ENCODE measurements around the gene CD248.
A peak's percentile ranks its signal among the peaks of the same experiment; 100 is the strongest.

Gene CD248, protein sequence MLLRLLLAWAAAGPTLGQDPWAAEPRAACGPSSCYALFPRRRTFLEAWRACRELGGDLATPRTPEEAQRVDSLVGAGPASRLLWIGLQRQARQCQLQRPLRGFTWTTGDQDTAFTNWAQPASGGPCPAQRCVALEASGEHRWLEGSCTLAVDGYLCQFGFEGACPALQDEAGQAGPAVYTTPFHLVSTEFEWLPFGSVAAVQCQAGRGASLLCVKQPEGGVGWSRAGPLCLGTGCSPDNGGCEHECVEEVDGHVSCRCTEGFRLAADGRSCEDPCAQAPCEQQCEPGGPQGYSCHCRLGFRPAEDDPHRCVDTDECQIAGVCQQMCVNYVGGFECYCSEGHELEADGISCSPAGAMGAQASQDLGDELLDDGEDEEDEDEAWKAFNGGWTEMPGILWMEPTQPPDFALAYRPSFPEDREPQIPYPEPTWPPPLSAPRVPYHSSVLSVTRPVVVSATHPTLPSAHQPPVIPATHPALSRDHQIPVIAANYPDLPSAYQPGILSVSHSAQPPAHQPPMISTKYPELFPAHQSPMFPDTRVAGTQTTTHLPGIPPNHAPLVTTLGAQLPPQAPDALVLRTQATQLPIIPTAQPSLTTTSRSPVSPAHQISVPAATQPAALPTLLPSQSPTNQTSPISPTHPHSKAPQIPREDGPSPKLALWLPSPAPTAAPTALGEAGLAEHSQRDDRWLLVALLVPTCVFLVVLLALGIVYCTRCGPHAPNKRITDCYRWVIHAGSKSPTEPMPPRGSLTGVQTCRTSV

GRCh38 chr11:66316849-66317251 lies at the start of gene CD248:
TSS of gene CD248 (minus strand) at chr11:66317044. CDS start at chr11:66317027, 17 bp downstream.
- Histone ChIP-seq H3K27ac (ENCODE audit: low read length) (no peak within 1 kb of the TSS), H3K4me1 (ENCODE audit: control insufficient read depth in 1 of 2, insufficient read depth in 2 of 2, low read length in 2 of 2) (peaks cover 10 to 65% of the 10 kb centered on the region in 2 donors), H3K4me3 (ENCODE audit: low read depth in 1 of 2, low read length in 2 of 2) (peak within 1 kb of the TSS; percentile 65 to 73), H3K27me3 (ENCODE audit: low read depth, low read length) (no peaks in the 10 kb centered on the region), H3K9me3 (ENCODE audit: control insufficient read depth in 1 of 2, low read length in 2 of 2) (no peaks in the 10 kb centered on the region), H3K36me3 (ENCODE audit: control insufficient read depth in 1 of 2, insufficient read depth in 2 of 2, low read length in 2 of 2) (no peaks in the 10 kb centered on the region)

- H3K27ac ChIP-seq (ENCODE audit: low read length) = no peak overlapping the region
- no peak overlapping the region for H3K4me3 ChIP-seq (ENCODE audit: low read depth in 1 of 2, low read length in 2 of 2)
- H3K36me3 ChIP-seq (ENCODE audit: control insufficient read depth in 1 of 2, insufficient read depth in 2 of 2, low read length in 2 of 2) = no peaks in the 10 kb centered on the region
- peaks cover 0 to under 1% of the 10 kb centered on the region in 2 donors for H3K4me1 ChIP-seq (ENCODE audit: control insufficient read depth in 1 of 2, insufficient read depth in 2 of 2, low read length in 2 of 2)
- no peaks in the 10 kb centered on the region for H3K9me3 ChIP-seq (ENCODE audit: control insufficient read depth in 1 of 2, low read length in 2 of 2)
- H3K27me3 ChIP-seq (ENCODE audit: low read depth, low read length) = no peaks in the 10 kb centered on the region
Observed at GRCh38 chr11:66365711-66366619, 49.1 kb upstream of the CD248 start.

GRCh38 chr11:66365166-66365565 lies 48.3 kb upstream of the CD248 start:
- no peaks in the 10 kb centered on the region for H3K4me1 ChIP-seq (ENCODE audit: control insufficient read depth in 1 of 2, insufficient read depth in 2 of 2, low read length in 2 of 2)
- no peaks in the 10 kb centered on the region for H3K36me3 ChIP-seq (ENCODE audit: control insufficient read depth in 1 of 2, insufficient read depth in 2 of 2, low read length in 2 of 2)
- no peaks in the 10 kb centered on the region for H3K9me3 ChIP-seq (ENCODE audit: control insufficient read depth in 1 of 2, low read length in 2 of 2)
- no peaks in the 10 kb centered on the region for H3K27me3 ChIP-seq (ENCODE audit: low read depth, low read length)
- no peak overlapping the region for H3K4me3 ChIP-seq (ENCODE audit: low read depth in 1 of 2, low read length in 2 of 2)
- H3K27ac ChIP-seq (ENCODE audit: low read length) = no peak overlapping the region

DNA sequence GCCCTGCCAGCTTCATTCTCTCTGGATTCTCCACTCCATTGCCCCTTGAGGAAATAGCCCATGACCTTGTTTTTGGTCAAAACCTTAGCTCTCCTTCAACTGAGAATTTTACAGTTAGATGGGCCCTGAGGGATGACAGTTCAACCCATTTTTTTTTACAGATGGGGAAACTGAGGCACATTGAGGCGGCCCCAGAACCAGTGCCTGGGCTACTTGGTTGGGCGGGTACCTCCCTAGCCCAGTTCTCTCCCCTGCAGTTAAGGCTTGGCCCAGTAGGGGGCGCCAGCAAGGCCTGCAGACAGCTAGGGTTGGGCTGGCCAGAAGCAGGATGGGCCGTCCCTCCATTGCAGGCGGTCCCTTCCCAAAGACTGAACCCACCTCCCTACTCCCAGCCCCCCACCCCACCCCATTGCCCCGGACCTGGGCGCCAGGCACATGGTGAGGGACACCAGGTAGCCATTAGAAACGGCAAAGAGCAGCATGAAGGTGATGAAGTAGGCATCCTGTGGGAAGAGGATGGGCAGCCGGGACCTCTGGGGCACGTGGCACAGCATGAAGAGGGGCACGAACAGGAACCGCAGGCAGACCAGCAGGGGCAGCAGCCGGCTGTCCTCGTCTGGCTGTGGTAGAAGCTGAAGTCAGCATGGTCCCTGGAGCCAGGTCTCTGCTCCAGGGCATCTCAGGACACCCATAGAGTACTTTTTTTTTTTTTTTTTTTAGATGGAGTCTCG lies 47.1 kb upstream of the CD248 start:
- no peaks in the 10 kb centered on the region for H3K36me3 ChIP-seq (ENCODE audit: control insufficient read depth in 1 of 2, insufficient read depth in 2 of 2, low read length in 2 of 2)
- H3K9me3 ChIP-seq (ENCODE audit: control insufficient read depth in 1 of 2, low read length in 2 of 2) = no peaks in the 10 kb centered on the region
- H3K4me3 ChIP-seq (ENCODE audit: low read depth in 1 of 2, low read length in 2 of 2) = no peak overlapping the region
- no peaks in the 10 kb centered on the region for H3K27me3 ChIP-seq (ENCODE audit: low read depth, low read length)
- no peaks in the 10 kb centered on the region for H3K4me1 ChIP-seq (ENCODE audit: control insufficient read depth in 1 of 2, insufficient read depth in 2 of 2, low read length in 2 of 2)
- H3K27ac ChIP-seq (ENCODE audit: low read length) = no peak overlapping the region

DNA sequence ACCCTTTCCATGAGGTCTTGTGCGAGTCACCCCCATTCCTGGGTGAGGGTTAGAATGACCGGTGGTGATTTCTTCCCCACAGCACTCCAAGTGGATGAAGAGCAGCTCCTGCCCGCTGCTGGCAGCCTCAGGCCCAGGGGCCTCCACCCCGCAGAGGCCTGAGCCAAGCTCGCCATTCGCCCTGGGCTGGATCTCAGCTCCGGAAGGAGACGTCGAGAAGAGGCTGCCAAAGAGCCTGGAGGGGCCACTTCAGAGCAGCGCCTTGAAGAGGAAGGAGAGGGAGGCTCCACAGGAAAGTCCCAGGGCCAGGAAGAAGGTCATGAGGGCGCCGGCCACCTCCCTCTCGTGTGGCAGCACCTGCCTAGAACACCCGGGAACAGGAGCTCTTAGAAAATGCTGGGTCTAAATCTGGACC lies 46.4 kb upstream of the CD248 start:
- H3K36me3 ChIP-seq (ENCODE audit: control insufficient read depth in 1 of 2, insufficient read depth in 2 of 2, low read length in 2 of 2) = no peaks in the 10 kb centered on the region
- H3K27me3 ChIP-seq (ENCODE audit: low read depth, low read length) = no peaks in the 10 kb centered on the region
- no peaks in the 10 kb centered on the region for H3K9me3 ChIP-seq (ENCODE audit: control insufficient read depth in 1 of 2, low read length in 2 of 2)
- H3K4me1 ChIP-seq (ENCODE audit: control insufficient read depth in 1 of 2, insufficient read depth in 2 of 2, low read length in 2 of 2) = no peaks in the 10 kb centered on the region
- H3K4me3 ChIP-seq (ENCODE audit: low read depth in 1 of 2, low read length in 2 of 2) = no peak overlapping the region
- no peak overlapping the region for H3K27ac ChIP-seq (ENCODE audit: low read length)

- no peak overlapping the region for H3K27ac ChIP-seq (ENCODE audit: low read length)
- no peaks in the 10 kb centered on the region for H3K4me1 ChIP-seq (ENCODE audit: control insufficient read depth in 1 of 2, insufficient read depth in 2 of 2, low read length in 2 of 2)
- no peaks in the 10 kb centered on the region for H3K9me3 ChIP-seq (ENCODE audit: control insufficient read depth in 1 of 2, low read length in 2 of 2)
- no peaks in the 10 kb centered on the region for H3K36me3 ChIP-seq (ENCODE audit: control insufficient read depth in 1 of 2, insufficient read depth in 2 of 2, low read length in 2 of 2)
- no peaks in the 10 kb centered on the region for H3K27me3 ChIP-seq (ENCODE audit: low read depth, low read length)
- H3K4me3 ChIP-seq (ENCODE audit: low read depth in 1 of 2, low read length in 2 of 2) = no peak overlapping the region
Observed at GRCh38 chr11:66362481-66363147, 45.8 kb upstream of the CD248 start.

- H3K27ac ChIP-seq (ENCODE audit: low read length) = no peak overlapping the region
- H3K27me3 ChIP-seq (ENCODE audit: low read depth, low read length) = no peaks in the 10 kb centered on the region
- no peaks in the 10 kb centered on the region for H3K4me1 ChIP-seq (ENCODE audit: control insufficient read depth in 1 of 2, insufficient read depth in 2 of 2, low read length in 2 of 2)
- H3K36me3 ChIP-seq (ENCODE audit: control insufficient read depth in 1 of 2, insufficient read depth in 2 of 2, low read length in 2 of 2) = no peaks in the 10 kb centered on the region
- no peak overlapping the region for H3K4me3 ChIP-seq (ENCODE audit: low read depth in 1 of 2, low read length in 2 of 2)
- no peaks in the 10 kb centered on the region for H3K9me3 ChIP-seq (ENCODE audit: control insufficient read depth in 1 of 2, low read length in 2 of 2)
Observed at GRCh38 chr11:66361502-66361941, 44.7 kb upstream of the CD248 start.

DNA sequence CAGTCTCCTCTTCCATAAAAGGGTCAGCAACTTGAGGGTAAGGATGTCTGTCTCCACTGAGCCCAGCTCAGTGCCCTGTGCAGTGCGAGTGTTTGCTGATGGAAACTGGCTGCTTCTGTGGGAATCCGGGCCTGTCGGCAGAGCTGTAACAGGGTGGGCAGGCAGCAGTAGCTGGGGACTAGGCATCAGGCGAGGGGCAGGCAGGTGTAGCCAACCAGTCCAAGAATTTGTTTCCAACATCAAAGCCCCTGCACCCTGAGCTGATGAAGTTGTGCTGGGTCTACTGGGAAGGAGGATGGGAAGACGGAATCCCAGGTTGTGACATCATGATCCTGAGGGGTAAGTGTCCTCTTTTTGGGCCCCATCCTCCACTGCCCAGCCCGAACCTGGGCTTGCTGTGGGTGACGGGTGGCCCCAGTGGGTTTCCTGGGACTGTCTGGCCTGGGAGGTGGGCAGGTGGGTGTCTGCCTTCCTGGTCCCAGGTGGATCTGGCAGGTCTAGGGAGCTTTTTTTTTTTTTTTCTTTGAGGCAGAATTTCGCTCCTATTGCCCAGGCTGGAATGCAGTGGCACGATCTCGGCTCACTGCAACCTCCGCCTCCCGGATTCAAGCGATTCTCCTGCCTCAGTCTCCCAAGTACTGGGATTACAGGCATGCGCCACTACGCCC lies 43.7 kb upstream of the CD248 start:
- Histone ChIP-seq H3K27ac (ENCODE audit: low read length) (no peak overlapping the region), H3K4me3 (ENCODE audit: low read depth in 1 of 2, low read length in 2 of 2) (no peak overlapping the region), H3K36me3 (ENCODE audit: control insufficient read depth in 1 of 2, insufficient read depth in 2 of 2, low read length in 2 of 2) (no peaks in the 10 kb centered on the region), H3K4me1 (ENCODE audit: control insufficient read depth in 1 of 2, insufficient read depth in 2 of 2, low read length in 2 of 2) (no peaks in the 10 kb centered on the region), H3K27me3 (ENCODE audit: low read depth, low read length) (no peaks in the 10 kb centered on the region), H3K9me3 (ENCODE audit: control insufficient read depth in 1 of 2, low read length in 2 of 2) (no peaks in the 10 kb centered on the region)

GRCh38 chr11:66359662-66360087 lies 42.8 kb upstream of the CD248 start:
- H3K4me3 ChIP-seq (ENCODE audit: low read depth in 1 of 2, low read length in 2 of 2) = no peak overlapping the region
- H3K36me3 ChIP-seq (ENCODE audit: control insufficient read depth in 1 of 2, insufficient read depth in 2 of 2, low read length in 2 of 2) = no peaks in the 10 kb centered on the region
- H3K9me3 ChIP-seq (ENCODE audit: control insufficient read depth in 1 of 2, low read length in 2 of 2) = no peaks in the 10 kb centered on the region
- no peaks in the 10 kb centered on the region for H3K27me3 ChIP-seq (ENCODE audit: low read depth, low read length)
- no peaks in the 10 kb centered on the region for H3K4me1 ChIP-seq (ENCODE audit: control insufficient read depth in 1 of 2, insufficient read depth in 2 of 2, low read length in 2 of 2)
- no peak overlapping the region for H3K27ac ChIP-seq (ENCODE audit: low read length)
